ENCODE data around the gene TM2D1. TPM values are rescaled to one million over a fixed set of nuclear protein-coding genes. Genes with fewer than 3 reads are reported as not detected.

TM2D1 gene
- polyA plus RNA-seq, 1 experiment, result 30.3 TPM

DNA sequence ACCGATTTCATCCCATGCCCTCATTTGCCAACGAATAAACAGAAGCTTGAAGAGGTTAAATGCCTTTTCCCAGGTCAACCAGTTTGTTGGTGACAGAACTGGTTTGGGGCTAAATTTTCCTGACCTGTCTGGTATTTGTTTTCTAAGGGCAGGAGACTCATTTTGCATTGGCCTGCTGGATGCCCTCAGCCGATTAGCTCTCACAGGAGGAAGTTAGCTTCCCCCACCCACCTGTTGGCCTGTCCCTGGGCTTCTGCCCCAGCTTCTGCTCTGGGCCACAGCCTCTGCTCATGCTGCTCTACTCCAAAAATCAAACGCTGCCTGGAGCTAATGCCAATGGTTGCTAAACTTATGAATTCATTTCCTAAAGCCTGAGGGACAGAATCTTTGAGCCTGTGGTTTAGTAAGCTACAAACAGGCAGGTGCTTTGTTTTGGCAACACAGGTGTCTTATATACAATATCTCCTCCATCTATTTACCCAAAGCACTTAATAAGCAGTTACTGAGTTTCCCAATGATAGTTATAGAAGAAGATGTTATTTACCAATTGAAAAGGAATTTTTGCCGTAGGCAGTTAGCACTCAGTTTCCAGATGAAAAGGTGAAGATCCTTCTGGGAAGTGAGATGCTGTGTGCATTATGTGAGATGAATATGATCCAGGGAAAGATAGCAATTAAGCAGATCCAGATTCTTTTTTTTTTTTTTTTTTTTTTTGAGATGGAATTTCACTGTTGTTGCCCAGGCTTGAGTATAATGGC, 82.3 kb downstream of the TM2D1 start:
- H3K4me3 ChIP-seq (ENCODE audit: low read depth, low read length), result no peak overlapping the region
- CTCF ChIA-PET, result interaction anchor here (0.5 to 0.6 kb wide), 2 partner anchors 8 to 18 kb away, joined by 3 read pairs; no protein-coding TSS in a partner anchor

DNA sequence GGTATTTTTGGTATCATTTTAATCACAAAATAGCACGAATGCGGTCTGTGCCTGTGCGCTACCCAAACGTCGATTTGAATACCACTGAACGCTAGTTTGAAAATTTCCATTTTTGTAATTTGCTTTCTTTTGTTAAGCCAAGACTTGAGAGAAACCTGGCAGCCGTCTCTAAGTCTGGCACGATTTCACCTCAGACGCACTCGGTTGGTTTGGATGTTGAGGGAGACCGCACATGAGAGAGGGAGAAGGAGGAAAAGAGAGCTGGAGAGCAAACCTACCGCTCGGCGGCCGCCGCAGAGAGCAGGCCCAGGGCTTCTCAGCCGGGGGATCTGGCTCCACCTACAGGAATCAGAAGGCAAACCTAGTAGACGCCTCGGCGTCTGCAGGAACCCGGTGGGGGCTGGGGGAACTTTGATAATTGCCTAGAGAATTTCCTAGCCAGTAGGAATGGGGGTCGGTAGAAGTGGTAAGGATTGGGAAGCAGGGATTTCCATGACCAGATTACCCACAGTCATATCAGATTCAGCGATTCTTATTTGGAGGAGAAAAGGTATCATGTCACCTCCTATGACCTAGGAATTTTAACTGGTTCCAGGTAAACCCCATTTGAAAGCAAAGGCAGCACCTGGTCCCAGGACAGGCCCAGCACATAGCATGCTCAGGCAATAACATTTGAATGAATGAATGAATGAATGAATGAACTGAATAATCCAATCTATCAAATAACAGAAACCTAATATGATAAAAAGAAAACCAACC, 83.2 kb downstream of the TM2D1 start:
- Histone ChIP-seq H3K4me3 (ENCODE audit: low read depth, low read length) (no peak overlapping the region), H3K36me3 (ENCODE audit: control insufficient read depth, insufficient read depth, low read length) (no peaks in the 10 kb centered on the region), H3K27me3 (ENCODE audit: control insufficient read depth, insufficient read depth, low read length) (no peaks in the 10 kb centered on the region)
- ChIA-PET POLR2A (no interaction called here), CTCF (interaction anchor here (0.5 to 0.6 kb wide), 2 partner anchors 9 to 793 kb away, joined by 3 read pairs; no protein-coding TSS in a partner anchor)
- DNase-seq (ENCODE audit: low read depth), result no peak
- TF ChIP-seq, protein P1, sequence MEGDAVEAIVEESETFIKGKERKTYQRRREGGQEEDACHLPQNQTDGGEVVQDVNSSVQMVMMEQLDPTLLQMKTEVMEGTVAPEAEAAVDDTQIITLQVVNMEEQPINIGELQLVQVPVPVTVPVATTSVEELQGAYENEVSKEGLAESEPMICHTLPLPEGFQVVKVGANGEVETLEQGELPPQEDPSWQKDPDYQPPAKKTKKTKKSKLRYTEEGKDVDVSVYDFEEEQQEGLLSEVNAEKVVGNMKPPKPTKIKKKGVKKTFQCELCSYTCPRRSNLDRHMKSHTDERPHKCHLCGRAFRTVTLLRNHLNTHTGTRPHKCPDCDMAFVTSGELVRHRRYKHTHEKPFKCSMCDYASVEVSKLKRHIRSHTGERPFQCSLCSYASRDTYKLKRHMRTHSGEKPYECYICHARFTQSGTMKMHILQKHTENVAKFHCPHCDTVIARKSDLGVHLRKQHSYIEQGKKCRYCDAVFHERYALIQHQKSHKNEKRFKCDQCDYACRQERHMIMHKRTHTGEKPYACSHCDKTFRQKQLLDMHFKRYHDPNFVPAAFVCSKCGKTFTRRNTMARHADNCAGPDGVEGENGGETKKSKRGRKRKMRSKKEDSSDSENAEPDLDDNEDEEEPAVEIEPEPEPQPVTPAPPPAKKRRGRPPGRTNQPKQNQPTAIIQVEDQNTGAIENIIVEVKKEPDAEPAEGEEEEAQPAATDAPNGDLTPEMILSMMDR (IDR thresholded peaks at IDR 0.05; ENCODE audit: insufficient read depth, low read depth, low read length), result peak; percentile 47

More for the DNA sequence above, 82.3 kb downstream of the TM2D1 start:
- POLR2A ChIA-PET, result no interaction called here
- TF ChIP-seq, protein P1 (IDR thresholded peaks at IDR 0.05; ENCODE audit: insufficient read depth, low read depth, low read length), result no peak
- H3K27me3 ChIP-seq (ENCODE audit: control insufficient read depth, insufficient read depth, low read length), result no peaks in the 10 kb centered on the region
- no peaks in the 10 kb centered on the region for H3K36me3 ChIP-seq (ENCODE audit: control insufficient read depth, insufficient read depth, low read length)
- no peak for DNase-seq (ENCODE audit: low read depth)

DNA sequence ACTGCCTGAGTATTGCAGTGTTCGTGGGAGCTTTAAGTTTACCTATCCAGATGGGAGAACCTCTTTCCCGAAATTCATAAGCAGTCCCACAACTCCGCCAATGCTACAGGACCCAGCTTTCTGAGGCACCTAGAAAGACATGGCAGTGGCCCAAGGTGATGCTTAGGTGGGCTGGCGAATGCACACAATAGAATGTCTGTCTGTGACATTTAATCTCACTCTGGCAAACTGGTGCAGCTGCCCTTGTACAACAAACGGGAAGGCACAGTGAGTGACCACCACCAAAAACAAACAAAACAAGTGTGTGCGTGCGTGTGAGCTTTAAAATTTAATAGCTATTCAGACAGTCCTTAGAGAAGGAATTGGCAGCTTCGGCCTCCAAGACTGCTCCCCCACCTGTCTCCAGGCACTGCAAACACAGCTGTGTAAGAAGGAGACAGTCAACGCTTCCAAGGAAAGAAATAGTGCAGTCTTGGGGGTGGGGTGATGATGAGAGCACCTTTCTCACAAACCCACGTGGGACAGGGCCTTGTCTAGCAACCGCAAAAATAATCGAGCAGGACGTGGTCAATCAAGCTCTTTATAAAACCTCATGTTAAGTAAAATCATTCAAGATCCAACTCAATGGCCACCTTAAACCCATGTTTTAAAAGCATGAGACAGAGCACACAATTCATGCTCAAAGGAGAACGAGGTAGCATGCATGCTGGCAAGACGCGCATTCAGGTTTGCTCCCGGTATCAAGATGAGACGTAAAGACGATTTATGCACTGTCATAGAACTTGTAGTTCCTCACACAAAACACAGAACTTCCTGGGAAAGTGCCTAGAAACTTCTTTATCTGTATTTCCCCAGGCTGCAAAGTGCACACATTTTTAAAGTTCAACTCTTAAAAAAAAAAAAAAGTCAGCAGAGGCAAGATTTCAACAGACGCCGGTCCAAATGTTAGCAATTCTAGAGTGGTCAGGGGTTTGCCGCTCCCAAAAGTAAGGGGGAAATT, 84.1 kb downstream of the TM2D1 start:
- H3K4me3 ChIP-seq (ENCODE audit: low read depth, low read length), result no peak overlapping the region
- CTCF ChIA-PET, result interaction anchor here (0.6 to 1.4 kb wide), 2 partner anchors 591 to 793 kb away, joined by 3 to 5 read pairs; no protein-coding TSS in a partner anchor
- POLR2A ChIA-PET, result no interaction called here

DNA sequence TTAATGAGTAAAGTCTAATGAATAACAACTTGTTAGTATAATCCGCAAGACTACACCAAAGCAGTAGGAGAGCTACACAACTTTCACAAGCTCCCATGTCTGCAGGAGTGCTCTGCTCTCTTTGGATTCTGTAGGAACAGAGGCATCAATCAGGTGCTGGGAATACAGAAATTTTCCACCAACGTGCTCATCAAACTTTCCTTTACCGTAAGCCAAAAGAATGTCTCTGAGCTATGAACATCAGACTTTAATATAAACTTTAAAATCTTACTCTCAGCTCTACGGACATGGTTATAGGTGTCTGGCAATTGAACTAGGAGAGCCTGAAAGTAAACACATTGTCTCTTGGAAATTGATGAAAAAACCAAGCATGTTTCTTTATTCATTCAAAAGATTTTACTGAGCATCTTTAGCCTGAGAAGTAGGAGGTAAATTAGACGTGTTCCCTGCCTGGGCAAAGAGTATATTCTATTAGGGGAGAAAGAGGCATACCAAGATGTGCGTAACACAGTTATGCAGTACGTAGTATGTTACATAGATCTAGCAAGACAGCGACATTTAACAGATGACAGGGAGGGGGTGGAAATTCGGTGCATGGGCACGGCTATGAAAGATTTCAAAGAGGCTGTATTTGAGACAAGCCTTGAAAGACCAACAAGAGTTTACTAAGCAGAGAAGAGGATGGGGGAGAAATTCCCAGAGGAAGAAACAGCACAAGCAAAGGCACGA, 85.2 kb downstream of the TM2D1 start:
- POLR2A ChIA-PET, result no interaction called here
- H3K27me3 ChIP-seq (ENCODE audit: control insufficient read depth, insufficient read depth, low read length), result no peaks in the 10 kb centered on the region
- CTCF ChIA-PET, result interaction anchor here (1.4 kb wide), 1 partner anchor 590 kb away, joined by 5 read pairs; no protein-coding TSS in a partner anchor
- H3K36me3 ChIP-seq (ENCODE audit: control insufficient read depth, insufficient read depth, low read length), result no peaks in the 10 kb centered on the region
- no peak overlapping the region for H3K4me3 ChIP-seq (ENCODE audit: low read depth, low read length)
- TF ChIP-seq, protein P1 (IDR thresholded peaks at IDR 0.05; ENCODE audit: insufficient read depth, low read depth, low read length), result no peak
- DNase-seq (ENCODE audit: low read depth), result no peak

More for the DNA sequence above, 84.1 kb downstream of the TM2D1 start:
- TF ChIP-seq, protein P1 (IDR thresholded peaks at IDR 0.05; ENCODE audit: insufficient read depth, low read depth, low read length), result no peak
- H3K36me3 ChIP-seq (ENCODE audit: control insufficient read depth, insufficient read depth, low read length), result no peaks in the 10 kb centered on the region
- no peak for DNase-seq (ENCODE audit: low read depth)
- H3K27me3 ChIP-seq (ENCODE audit: control insufficient read depth, insufficient read depth, low read length), result no peaks in the 10 kb centered on the region

All from BJ (cell line).